Peyer's patch (tissue), 4 donors: ENCODE data around the gene NT5DC3.

ENCODE experiments used
- CTCF ChIP-seq, 6 experiments: fragments of 450-650 bp in 4 of 6; fragments of 200-600 bp in 2 of 6; sonication (generic) in 1 of 6; IDR thresholded peaks; one replicate each; pipeline ENCODE4 v1.5.1; 2017 to 2019; ENCODE audit warnings: antibody characterized with exemption in 6 of 6, mild to moderate bottlenecking in 3 of 6, moderate library complexity in 1 of 6
- POLR2A ChIP-seq, 2 donors: fragments of 450-650 bp; IDR thresholded peaks; one replicate each; pipeline ENCODE4 v1.5.1; 2017; ENCODE audit warnings: antibody characterized with exemption in 2 of 2, mild to moderate bottlenecking in 2 of 2, moderate library complexity in 2 of 2

- TF ChIP-seq CTCF (IDR thresholded peaks at IDR 0.05) = no peak
- no peak for TF ChIP-seq POLR2A (IDR thresholded peaks at IDR 0.05)
Observed at GRCh38 chr12:103852498-103852997, 11.5 kb upstream of the NT5DC3 start.
